Measurements from ENCODE around the gene PLEKHA8.

PLEKHA8 gene

GRCh38 chr7:30082686-30083085 is 54.5 kb downstream of the PLEKHA8 start:
- no peak overlapping the region for H3K4me3 ChIP-seq (ENCODE audit: low read depth, low read length)
- TF ChIP-seq CTCF (IDR thresholded peaks at IDR 0.05; ENCODE audit: borderline replicate concordance, insufficient read depth, low read depth, low read length): no peak

GRCh38 chr7:30083334-30083733 is 55.1 kb downstream of the PLEKHA8 start:
- H3K4me3 ChIP-seq (ENCODE audit: low read depth, low read length): no peak overlapping the region
- no peak for TF ChIP-seq CTCF (IDR thresholded peaks at IDR 0.05; ENCODE audit: borderline replicate concordance, insufficient read depth, low read depth, low read length)

GRCh38 chr7:30084212-30084611 is 56.0 kb downstream of the PLEKHA8 start:
- no peak overlapping the region for H3K4me3 ChIP-seq (ENCODE audit: low read depth, low read length)
- TF ChIP-seq CTCF (IDR thresholded peaks at IDR 0.05; ENCODE audit: borderline replicate concordance, insufficient read depth, low read depth, low read length): no peak

- TF ChIP-seq CTCF (IDR thresholded peaks at IDR 0.05; ENCODE audit: borderline replicate concordance, insufficient read depth, low read depth, low read length): no peak
- H3K4me3 ChIP-seq (ENCODE audit: low read depth, low read length): no peak overlapping the region
Measured at GRCh38 chr7:30086529-30086928, 58.3 kb downstream of the PLEKHA8 start.

- TF ChIP-seq CTCF (IDR thresholded peaks at IDR 0.05; ENCODE audit: borderline replicate concordance, insufficient read depth, low read depth, low read length): no peak
- no peak overlapping the region for H3K4me3 ChIP-seq (ENCODE audit: low read depth, low read length)
Measured at GRCh38 chr7:30087371-30087770, 59.2 kb downstream of the PLEKHA8 start.

- no peak for TF ChIP-seq CTCF (IDR thresholded peaks at IDR 0.05; ENCODE audit: borderline replicate concordance, insufficient read depth, low read depth, low read length)
- no peak overlapping the region for H3K4me3 ChIP-seq (ENCODE audit: low read depth, low read length)
Measured at GRCh38 chr7:30088362-30088761, 60.1 kb downstream of the PLEKHA8 start.

- H3K4me3 ChIP-seq (ENCODE audit: low read depth, low read length): no peak overlapping the region
- no peak for TF ChIP-seq CTCF (IDR thresholded peaks at IDR 0.05; ENCODE audit: borderline replicate concordance, insufficient read depth, low read depth, low read length)
Measured at GRCh38 chr7:30090111-30090510, 61.9 kb downstream of the PLEKHA8 start.
